Small intestine (tissue), 7 donors: Measurements from ENCODE around the gene SAMD4B. TPM values are rescaled to one million over a fixed set of nuclear protein-coding genes. Genes with fewer than 3 reads are reported as not detected.

ENCODE experiments used
- DNase-seq, 2 donors: peaks; one replicate each; pipeline versions ENCODE4 v3.0.0 to v3.0.0-alpha.2; 2013
- FAIRE-seq: peaks from 2 replicates; lab custom pipeline; 2012; peaks lifted over from hg19 to GRCh38; lab: Jason Lieb, UNC
- H3K27ac ChIP-seq, 3 donors: one replicate each; pipeline ENCODE4 v1.5.1; 2013; ENCODE audit warnings: low read length in 2 of 3, mild to moderate bottlenecking in 2 of 3, control low read depth in 1 of 3, inconsistent platforms in 1 of 3, low read depth in 1 of 3, moderate library complexity in 1 of 3
- H3K27me3 ChIP-seq, 3 donors: one replicate each; pipeline ENCODE4 v1.6.1; 2013; ENCODE audit warnings: low read length in 3 of 3, inconsistent platforms in 1 of 3; ENCODE audit not compliant: control insufficient read depth in 3 of 3, insufficient read depth in 3 of 3
- H3K36me3 ChIP-seq, 3 donors: one replicate each; pipeline ENCODE4 v1.6.1; 2013; ENCODE audit warnings: low read length in 3 of 3, inconsistent platforms in 1 of 3, low read depth in 1 of 3, mild to moderate bottlenecking in 1 of 3, moderate library complexity in 1 of 3; ENCODE audit not compliant: control insufficient read depth in 3 of 3, insufficient read depth in 2 of 3
- H3K4me1 ChIP-seq, 3 donors: one replicate each; pipeline ENCODE4 v1.6.1; 2013; ENCODE audit warnings: low read length in 2 of 3, inconsistent platforms in 1 of 3, low read depth in 1 of 3, mild to moderate bottlenecking in 1 of 3, moderate library complexity in 1 of 3; ENCODE audit not compliant: control insufficient read depth in 3 of 3, insufficient read depth in 2 of 3
- H3K4me3 ChIP-seq, 3 donors: one replicate each; pipeline ENCODE4 v1.5.1; 2013; ENCODE audit warnings: low read length in 3 of 3, control low read depth in 1 of 3, inconsistent platforms in 1 of 3, low read depth in 1 of 3, mild to moderate bottlenecking in 1 of 3, moderate library complexity in 1 of 3
- H3K9me3 ChIP-seq, 2 donors: one replicate each; pipeline ENCODE4 v1.6.1; 2013; ENCODE audit warnings: low read depth in 1 of 2, low read length in 1 of 2; ENCODE audit not compliant: control insufficient read depth in 2 of 2, insufficient read depth in 1 of 2
- WGBS, 3 donors: extraction: QIAGEN DNeasy Blood & Tissue Kit; methylation state at CpG; one replicate each; pipeline ENCODE4 v1.1.7; 2013; 5-methylcytosine and 5-hydroxymethylcytosine counted together
- polyA plus RNA-seq, 4 donors: library from polyadenylated mRNA; stranded (reverse) in 3 of 4; unstranded in 1 of 4; fragments of 200-250 nt in 3 of 4; fragments of 120-200 nt in 1 of 4; gene quantifications; one replicate each; pipeline versions ENCODE4 v1.2.1 to v1.2.3, GENCODE V29; 2013
- donor health status: healthy with polysubstance abuse.
- donor health status: control.
- donor health status: control.
- donor health status: Bipolar disorder and iron deficiency.
- donor health status: healthy.

SAMD4B gene
- polyA plus RNA-seq, 4 donors = 37.8 to 94.4 (median 56.8) TPM

DNA sequence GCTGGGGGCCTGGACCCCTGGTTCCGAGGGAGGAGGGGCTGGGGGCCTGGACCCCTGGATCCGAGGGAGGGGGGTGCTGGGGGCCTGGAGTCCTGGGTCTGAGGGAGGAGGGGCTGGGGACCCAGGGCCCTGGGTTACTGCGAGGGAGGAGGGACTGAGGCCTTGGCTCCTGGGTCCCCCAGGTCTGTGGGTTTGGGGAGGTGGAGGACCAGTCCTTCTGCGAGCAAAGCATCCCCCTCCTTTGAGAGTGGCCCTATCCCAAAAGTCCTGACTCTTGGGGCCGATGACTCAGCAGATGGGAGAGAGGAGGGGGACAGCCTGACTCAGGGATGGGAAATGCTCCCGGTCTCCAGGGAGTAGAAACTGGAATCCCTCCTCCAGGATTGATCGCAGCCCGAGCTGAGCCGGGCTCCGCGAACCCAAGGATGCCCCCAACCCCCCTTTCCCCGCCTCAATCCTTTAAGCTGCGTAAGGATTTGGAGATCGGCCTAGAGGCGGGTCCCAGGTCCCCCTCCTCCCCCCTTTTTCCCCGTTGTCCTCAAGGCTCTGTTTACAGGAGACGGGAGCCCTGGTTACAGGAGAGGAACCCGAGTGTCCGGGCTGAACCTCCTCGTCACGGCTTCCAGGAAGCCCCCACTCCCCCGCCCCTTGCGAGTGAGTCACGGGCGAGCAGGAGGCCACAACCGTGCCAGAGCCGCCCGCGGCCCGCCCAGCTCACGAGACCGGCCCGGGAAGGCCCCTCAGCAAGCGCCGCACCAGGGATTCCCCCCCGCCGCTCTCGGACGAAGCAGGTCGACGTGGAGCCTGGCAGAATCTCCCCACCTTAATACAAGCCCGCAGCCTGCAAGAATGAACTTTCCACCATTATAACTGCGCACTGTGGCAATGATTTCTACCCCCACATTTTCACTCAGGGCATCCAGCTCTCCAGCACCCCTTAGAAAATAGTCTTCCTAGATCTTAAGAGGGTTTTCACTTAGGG lies 61.4 kb downstream of the SAMD4B start:
- 1 to 5% (median 2%) methylated on average over 32 to 43 of the region's 43 CpGs for WGBS, 3 donors
- H3K4me1 ChIP-seq = peaks cover 14 to 70% (median 15%) of the 10 kb centered on the region in 3 donors
- FAIRE-seq = no peak

DNA sequence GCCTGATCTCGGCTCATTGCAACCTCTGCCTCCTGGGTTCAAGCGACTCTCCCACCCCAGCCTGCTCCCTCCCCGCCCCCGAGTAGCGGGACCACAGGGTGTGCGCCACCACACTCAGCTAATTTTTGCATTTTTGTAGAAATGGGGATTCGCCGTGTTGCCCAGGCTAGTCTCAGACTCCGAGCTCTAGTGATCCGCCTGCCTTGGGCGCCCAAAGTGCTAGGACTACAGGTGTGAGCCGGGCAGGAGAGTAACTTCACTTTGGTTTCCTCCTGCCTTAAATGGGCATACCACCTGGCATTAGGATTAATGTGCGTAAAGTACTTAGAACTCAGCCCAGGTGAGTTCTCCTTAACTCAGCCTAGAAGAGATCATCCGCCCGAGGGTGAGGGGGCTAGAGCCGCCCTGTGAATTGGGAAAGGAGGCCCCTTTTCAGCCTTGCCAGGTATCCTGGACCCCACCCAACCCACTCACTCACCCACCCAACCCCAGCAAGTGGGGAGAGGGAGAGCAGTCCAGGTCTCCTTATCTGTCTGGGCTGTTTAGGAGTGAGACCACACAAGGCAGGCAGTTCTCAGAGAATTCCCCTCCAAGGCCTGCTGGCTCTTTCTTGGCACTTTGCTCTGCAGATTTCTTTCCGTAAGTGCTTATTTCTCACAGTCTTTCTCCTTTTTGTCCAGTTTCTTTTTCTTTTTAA lies 63.2 kb downstream of the SAMD4B start:
- Histone ChIP-seq H3K4me3 (peak overlapping the region in 2 of 3 donors; percentile 99), H3K9me3 (no peaks in the 10 kb centered on the region), H3K36me3 (peaks cover 5 to 23% (median 10%) of the 10 kb centered on the region in 3 donors), H3K4me1 (peaks cover 10 to 56% (median 13%) of the 10 kb centered on the region in 3 donors), H3K27me3 (no peaks in the 10 kb centered on the region), H3K27ac (peak overlapping the region; percentile 96 to 100 (median 97))
- FAIRE-seq (no peak), DNase-seq (peak; percentile 26 to 29)
- 58 to 82% (median 67%) methylated on average over 17 of the region's 17 CpGs for WGBS, 3 donors

More for the DNA sequence above, 61.4 kb downstream of the SAMD4B start:
- Histone ChIP-seq H3K27ac (peak overlapping the region; percentile 97 to 100 (median 100)), H3K9me3 (peaks cover 0 to 5% of the 10 kb centered on the region in 2 donors), H3K36me3 (peaks cover 5 to 32% (median 10%) of the 10 kb centered on the region in 3 donors), H3K27me3 (no peaks in the 10 kb centered on the region), H3K4me3 (peak overlapping the region; percentile 22 to 60 (median 51))
- DNase-seq = peak; percentile 94 to 98

GRCh38 chr19:39405958-39406655 lies 63.9 kb downstream of the SAMD4B start:
- Histone ChIP-seq H3K27me3 (no peaks in the 10 kb centered on the region), H3K4me3 (peak overlapping the region; percentile 43 to 99 (median 99)), H3K27ac (peak overlapping the region; percentile 96 to 97 (median 97)), H3K9me3 (no peaks in the 10 kb centered on the region), H3K4me1 (peaks cover 6 to 56% (median 13%) of the 10 kb centered on the region in 3 donors), H3K36me3 (peaks cover 5 to 23% (median 10%) of the 10 kb centered on the region in 3 donors)
- DNase-seq (peak in 1 of 2 donors; percentile 57), FAIRE-seq (no peak)
- WGBS, 3 donors = 5 to 10% (median 7%) methylated on average over 22 of the region's 22 CpGs

DNA sequence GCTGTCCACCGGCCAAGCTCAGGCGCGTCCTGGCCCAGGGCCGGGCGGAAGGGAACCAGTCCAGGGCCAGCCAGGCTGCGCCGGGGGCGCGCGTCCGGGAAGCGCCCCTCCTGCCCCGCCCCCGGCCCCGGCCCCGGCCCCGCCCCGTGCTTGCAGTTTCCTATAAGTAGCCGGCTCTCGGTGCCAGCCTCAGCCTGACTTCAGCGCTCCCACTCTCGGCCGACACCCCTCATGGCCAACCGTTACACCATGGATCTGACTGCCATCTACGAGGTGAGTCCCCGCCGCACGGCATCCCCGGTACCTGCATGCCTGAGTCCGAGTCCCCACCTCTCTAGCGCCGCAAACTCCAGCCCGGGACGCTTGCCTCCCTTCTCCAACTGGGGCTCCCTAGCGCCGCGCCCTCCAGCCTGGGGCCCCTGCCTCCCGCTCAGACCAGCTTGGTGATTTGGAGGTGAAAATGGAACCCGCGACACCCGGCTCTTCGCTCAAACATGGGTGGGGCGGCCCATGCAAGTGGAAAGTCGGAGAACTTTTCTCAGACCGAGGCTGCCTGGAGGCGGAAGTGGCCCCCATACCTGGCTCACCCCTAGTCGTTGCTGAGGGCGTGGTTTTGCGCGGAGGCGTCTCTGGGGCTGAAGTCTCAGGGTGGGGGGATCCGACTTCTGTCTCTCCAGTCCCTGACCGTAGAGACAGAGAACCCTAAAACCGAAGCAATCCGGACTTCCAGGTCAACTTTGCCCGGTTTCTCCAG lies 64.6 kb downstream of the SAMD4B start, which contains the start of gene ZFP36:
ZFP36 (plus strand) TSS at position 192 of the 754 bp plus-strand sequence; CDS start at position 250, 58 bp downstream.
- Histone ChIP-seq H3K36me3 (peaks cover 5 to 23% (median 10%) of the 10 kb centered on the region in 3 donors), H3K4me3 (peak within 1 kb of the TSS; percentile 99), H3K9me3 (no peaks in the 10 kb centered on the region), H3K4me1 (peaks cover 4 to 56% (median 11%) of the 10 kb centered on the region in 3 donors), H3K27ac (peak within 1 kb of the TSS; percentile 96 to 100 (median 97)), H3K27me3 (no peaks in the 10 kb centered on the region)
- DNase-seq = peak; percentile 86 to 93
- WGBS, 3 donors = 0 to 1% (median 1%) methylated on average over 48 to 56 of the region's 56 CpGs
- FAIRE-seq = no peak

DNA sequence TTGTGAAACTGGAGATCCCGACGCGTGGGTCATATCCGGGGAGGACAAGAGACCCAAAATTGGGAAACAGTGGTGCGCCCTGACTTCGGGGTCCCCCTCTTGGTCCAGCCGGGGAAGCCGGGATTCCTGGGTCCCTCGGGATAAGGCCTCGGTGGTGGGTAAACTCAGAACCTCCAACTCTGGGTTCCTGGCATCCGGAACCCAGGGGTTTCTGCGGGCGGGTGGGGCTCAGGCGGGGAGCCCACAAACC lies 65.1 kb downstream of the SAMD4B start:
- DNase-seq = no peak
- no peaks in the 10 kb centered on the region for H3K27me3 ChIP-seq
- no peak for FAIRE-seq
- H3K9me3 ChIP-seq = no peaks in the 10 kb centered on the region
- peak overlapping the region; percentile 96 to 100 (median 97) for H3K27ac ChIP-seq
- H3K4me1 ChIP-seq = peaks cover 4 to 51% (median 6%) of the 10 kb centered on the region in 3 donors
- H3K36me3 ChIP-seq = peaks cover 5 to 23% (median 10%) of the 10 kb centered on the region in 3 donors
- WGBS, 3 donors = 0% methylated on average over 14 of the region's 14 CpGs
- peak overlapping the region; percentile 99 for H3K4me3 ChIP-seq

DNA sequence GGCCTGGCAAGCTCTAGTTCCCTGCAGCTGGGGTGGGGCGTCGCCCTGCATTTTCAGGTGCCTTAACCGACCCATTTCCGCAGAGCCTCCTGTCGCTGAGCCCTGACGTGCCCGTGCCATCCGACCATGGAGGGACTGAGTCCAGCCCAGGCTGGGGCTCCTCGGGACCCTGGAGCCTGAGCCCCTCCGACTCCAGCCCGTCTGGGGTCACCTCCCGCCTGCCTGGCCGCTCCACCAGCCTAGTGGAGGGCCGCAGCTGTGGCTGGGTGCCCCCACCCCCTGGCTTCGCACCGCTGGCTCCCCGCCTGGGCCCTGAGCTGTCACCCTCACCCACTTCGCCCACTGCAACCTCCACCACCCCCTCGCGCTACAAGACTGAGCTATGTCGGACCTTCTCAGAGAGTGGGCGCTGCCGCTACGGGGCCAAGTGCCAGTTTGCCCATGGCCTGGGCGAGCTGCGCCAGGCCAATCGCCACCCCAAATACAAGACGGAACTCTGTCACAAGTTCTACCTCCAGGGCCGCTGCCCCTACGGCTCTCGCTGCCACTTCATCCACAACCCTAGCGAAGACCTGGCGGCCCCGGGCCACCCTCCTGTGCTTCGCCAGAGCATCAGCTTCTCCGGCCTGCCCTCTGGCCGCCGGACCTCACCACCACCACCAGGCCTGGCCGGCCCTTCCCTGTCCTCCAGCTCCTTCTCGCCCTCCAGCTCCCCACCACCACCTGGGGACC lies 65.6 kb downstream of the SAMD4B start:
- Histone ChIP-seq H3K27me3 (peaks cover 0 to 3% (median 0%) of the 10 kb centered on the region in 3 donors), H3K27ac (peak overlapping the region; percentile 96 to 100 (median 97)), H3K36me3 (peaks cover 5 to 23% (median 10%) of the 10 kb centered on the region in 3 donors), H3K4me3 (peak overlapping the region; percentile 99), H3K4me1 (peaks cover 4 to 46% (median 6%) of the 10 kb centered on the region in 3 donors), H3K9me3 (no peaks in the 10 kb centered on the region)
- FAIRE-seq (no peak), DNase-seq (peak; percentile 69 to 72)
- 2 to 9% (median 2%) methylated on average over 33 to 40 of the region's 40 CpGs for WGBS, 3 donors
